HG02588 (cell line): ENCODE results near the gene HCN4.

Experiments used
- ATAC-seq: cut with Tn5 transposase; IDR thresholded peaks from one replicate; pipeline ENCODE4 v1.9.1; 2021; ENCODE audit warnings: mild to moderate bottlenecking, moderate library complexity; ENCODE audit not compliant: unreplicated experiment

HCN4 gene

DNA sequence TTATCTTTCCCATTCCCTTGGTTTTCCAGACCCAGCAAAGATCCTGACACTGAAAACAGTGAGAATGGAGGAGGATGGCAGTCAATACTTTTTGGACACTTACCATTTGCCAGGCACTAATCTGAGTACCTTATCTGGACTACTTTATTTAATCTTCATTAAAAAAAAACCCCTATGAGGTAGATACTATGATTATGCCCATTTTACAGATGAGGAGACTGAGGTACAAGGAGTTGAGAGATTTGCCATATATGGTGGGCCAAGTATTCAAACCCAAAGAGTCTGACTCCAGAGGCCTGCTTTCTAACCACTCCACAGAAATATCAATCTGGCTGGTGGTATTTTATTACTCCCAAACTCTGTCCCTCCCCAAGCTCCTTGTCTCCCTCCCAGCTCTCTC lies 19.6 kb downstream of the HCN4 start:
- no peak for ATAC-seq

DNA sequence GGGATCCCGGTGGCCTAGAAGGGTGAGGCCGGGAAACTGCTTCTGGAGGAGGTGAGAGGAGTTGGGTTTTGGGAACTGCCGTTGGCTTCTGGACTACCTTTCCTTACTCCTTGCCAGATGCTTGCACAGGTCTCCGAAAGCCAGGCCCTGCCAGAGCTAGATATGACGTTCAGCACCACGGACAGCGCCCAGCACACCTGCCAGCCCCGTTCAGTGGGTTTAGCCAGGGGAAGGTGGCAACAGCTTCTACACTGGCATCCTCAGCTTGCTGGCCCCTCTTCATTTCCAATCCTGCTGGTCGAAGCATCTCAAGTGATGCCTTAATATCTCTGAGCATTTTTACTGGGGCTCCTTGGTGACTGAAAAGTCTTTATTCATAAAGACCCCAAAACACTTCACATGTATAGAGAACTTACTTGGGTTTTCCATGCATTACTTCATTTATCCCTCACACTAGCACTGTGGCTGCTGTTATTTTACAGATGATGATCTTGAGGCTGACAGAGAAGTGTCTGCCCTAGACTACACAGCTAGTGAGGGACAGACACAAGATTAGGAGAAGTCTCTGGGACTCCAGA lies 21.9 kb downstream of the HCN4 start:
- no peak for ATAC-seq

DNA sequence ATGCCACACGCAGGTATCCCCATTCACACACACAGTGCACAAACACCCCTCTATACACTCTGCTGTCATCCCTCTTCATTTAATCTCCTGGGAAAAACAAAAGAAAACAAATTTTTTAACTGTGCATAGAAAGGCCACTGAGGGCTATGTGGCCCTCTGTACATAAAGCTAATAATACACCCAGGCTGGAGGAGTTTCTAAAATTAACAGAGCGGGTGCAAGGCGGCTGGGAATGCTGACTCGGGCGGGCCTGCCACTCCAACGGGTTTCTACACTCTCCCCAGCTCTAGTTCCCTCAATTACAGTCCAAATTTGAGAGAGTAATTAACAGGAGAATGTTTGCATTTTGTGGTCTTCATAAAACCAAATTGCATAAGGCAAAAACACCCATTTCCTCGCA lies 23.1 kb downstream of the HCN4 start:
- ATAC-seq = no peak

GRCh38 chr15:73344056-73344455 lies 24.7 kb downstream of the HCN4 start:
- ATAC-seq = no peak

- ATAC-seq = no peak
Measured at GRCh38 chr15:73341886-73342600, 26.7 kb downstream of the HCN4 start.

- ATAC-seq = no peak
Measured at GRCh38 chr15:73340502-73341192, 28.1 kb downstream of the HCN4 start.

DNA sequence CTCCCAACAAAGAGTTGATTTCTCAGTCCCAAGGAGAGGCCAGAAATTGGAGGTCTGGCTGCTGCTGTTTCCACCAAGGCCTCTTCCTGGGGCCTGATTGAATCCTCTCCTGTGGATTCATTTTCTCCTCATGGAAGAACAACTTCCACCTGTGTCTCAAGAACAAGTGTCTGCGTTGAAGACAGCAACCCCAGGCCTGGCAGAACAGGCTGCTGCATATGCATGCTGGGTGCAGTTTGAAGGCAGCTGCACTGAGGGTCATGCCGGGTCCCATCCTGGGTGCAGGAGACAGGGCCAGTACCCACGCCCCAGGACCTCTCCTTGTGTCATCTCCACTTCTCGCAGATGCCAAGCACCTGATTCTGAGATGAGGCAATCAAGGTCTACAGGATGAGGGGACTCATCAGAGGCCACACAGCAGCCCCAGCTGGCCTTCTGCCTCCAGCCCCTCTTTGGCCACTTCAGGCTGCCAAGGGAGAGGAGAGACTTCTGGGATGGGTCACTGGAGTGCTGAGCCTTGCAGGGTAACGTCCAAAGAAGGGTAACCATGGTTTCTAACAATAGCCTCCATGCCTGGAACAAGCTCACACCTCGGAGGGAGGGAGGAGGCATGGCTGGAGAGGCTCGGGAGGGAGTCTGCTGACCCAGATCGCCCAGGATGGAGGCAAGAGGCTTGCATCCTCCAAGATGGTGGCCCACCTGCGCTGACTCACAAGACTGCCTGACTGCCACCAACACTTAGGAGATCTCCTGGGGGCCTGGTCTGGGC lies 30.0 kb downstream of the HCN4 start:
- ATAC-seq = no peak

DNA sequence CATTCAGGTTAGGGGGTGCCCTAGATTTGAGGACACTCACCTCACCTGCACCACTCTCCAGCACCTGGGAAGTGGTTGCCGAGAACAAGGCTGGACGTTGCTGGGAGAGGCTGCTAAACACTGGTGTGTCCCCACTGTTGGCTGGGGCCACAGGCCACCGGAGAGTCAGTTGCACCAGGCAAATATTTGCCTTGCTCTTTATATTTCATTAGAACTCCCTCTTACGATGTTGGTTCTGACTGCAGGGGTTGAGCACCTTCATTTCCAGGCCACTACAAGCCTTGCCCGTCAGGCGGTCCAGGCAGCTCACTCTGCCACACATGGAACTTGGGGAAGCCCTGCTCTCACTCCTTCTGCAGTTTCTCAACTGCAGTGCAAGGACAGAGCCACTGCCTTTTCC lies 30.7 kb downstream of the HCN4 start:
- ATAC-seq = no peak

GRCh38 chr15:73337187-73337586 lies 31.6 kb downstream of the HCN4 start:
- ATAC-seq = no peak

- no peak for ATAC-seq
Measured at GRCh38 chr15:73336756-73337155, 32.0 kb downstream of the HCN4 start.

- ATAC-seq = no peak
Measured at GRCh38 chr15:73335471-73335870, 33.3 kb downstream of the HCN4 start.

- no peak for ATAC-seq
Measured at GRCh38 chr15:73335026-73335425, 33.7 kb downstream of the HCN4 start.

DNA sequence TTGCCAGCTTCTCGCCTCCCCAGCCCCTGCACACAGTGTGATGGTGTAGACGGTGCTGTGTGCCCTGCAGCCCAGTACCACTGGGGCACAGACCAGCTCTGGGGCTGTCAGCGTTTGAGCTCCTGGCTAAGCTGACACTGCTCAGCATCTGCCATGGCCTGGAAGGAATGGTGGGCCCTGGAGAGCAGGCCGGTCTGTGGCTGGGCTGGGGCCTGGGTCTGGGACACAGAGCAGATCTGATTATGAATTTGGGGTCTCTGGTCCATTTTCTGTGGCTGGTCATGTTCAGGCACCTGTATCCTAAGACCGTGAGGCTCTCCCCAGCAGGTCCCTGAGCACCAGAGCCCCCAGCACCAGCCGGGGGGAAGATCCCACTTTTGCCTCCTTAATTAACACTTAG lies 34.7 kb downstream of the HCN4 start:
- no peak for ATAC-seq

DNA sequence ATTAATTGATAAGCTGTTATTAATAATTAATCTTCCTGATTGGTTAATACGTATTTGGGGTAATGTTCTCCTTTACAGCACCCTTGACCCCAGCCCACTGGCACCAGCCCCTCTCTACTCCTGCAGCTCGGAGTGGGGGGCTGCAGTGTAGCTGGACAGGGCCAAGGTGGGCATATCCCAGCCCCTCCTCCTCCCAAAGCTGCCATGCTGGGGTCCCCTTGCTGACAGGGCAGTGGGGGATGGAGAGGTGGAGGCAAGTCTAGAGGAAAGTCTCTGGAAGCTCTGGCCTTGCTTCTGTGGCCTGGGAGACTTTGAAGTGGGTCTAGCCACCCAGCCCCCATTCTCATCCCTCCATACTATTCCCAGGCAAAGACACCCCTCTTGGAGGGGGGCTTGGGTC lies 35.8 kb downstream of the HCN4 start:
- no peak for ATAC-seq

DNA sequence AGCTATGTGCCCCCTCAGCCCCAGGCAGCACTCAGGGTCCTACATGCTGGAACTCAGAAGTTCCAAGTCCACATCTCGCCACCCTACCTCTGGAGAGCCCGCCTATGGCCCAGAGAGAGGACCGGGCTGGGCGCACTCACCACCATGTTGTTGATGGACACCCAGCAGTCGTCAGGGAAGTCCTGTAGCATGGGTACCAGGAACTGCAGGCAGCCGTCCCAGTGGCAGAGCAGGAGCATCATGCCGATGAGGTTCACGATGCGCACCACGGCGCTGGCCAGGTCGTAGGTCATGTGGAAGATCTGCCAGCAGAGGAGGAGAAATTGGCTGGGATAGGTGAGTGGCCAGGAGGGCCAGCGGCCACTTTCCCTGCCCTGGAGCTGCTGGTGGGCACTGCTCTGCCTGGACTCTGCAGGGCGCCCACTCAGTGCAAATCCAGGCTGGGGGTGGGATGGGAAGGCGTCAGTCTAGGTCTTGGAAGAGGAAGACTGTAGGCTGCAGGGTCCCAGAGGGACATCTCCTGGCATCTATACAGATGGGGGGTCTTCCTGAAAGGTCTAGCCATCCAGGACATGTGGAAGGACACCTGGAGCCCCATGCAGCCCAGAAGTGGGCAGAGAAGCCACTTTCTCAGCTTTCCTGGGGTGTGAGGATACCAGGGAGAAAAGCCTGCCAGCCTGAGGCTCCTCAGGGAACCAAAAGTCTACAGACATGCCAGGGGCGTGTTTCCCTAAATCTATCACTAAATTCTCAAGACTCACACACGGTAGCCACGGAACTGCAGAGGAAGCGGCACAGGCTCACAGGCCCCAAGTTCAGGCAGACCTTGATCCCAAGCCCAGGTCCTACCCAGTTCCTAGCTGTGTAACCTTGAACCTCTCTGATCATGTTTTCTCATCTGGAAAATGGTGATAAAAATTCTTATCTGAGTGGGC lies 36.5 kb downstream of the HCN4 start:
- ATAC-seq = no peak

DNA sequence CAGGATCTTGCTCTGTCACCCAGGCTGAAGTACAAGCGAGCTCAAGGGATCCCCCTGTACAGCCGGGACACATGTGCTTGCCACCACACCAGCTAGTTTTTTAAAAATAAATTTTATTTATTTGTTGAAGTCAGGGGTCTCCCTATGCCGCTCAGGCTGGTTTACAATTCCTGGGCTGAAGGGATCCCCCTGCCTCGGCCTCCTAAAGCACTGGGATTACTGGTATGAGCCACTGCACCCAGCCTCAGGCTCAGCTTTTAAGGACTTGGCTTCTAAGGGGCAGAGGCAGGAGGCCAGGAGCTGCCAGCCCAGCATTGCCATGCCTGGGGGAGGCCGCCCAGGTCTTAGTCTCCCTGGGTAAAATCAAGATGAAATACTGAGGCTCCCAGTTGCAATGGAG lies 37.3 kb downstream of the HCN4 start:
- no peak for ATAC-seq

DNA sequence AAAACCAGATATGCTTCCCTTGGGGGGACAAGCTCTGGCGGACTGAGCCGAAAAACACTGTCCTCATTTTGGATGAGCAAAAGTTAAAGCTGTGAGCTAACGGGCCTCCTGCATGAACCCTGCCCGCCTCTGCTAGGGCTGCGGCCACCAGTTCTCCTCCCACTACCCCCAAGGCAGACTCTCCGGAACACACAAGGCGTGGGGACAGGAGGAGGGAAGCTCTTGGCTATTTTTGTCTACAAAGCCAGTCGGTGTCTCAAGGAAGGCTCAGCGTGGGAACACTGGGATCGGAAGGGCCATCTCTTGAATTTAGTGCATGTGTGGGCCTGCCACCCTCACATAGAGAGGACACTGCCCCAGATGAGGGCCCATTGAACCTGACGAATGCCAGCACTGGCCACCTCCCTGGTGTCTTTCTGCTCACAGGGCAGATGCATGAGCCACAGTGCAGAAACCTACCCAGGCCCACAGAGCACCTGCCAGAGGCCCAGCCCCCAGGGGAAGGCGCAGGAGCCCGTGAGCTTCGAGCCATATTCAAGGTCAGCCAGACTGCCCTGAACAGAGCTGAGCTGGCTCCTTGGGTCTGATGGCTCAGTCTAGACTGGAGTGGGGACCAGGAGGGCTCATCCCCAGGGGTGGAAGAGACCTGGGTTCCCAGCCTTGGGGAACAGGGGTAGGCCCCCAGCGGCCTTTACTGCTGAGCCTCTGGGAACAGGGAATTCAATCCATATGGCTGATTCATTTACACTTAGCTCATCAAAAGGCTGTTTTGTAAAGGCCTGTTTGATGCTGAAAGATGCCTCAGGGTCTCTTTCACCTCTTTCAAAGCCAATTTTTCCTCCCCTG lies 38.3 kb downstream of the HCN4 start:
- ATAC-seq = no peak

- no peak for ATAC-seq
Measured at GRCh38 chr15:73329501-73330200, 39.1 kb downstream of the HCN4 start.

DNA sequence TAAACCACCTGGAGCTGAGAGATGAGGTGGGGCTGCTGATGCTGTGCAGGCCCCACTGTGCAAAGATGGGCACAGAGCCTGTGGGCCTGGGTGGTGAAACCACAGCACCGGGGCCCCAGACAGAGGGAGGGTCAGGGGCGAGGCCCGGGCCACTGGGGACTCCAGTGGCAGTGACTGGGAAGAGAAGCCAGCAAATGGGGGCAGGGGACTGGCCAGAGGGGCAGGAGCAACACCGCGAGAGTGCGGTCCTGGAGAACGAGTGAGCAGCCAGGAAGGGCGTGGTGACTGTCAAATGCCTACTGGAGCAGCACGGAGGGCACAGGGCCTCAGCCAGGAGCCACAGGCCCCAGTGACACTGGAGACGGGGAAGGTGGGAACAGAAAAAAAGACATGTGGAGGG lies 39.8 kb downstream of the HCN4 start:
- no peak for ATAC-seq
